ENCODE results near the gene FARS2.

DNA sequence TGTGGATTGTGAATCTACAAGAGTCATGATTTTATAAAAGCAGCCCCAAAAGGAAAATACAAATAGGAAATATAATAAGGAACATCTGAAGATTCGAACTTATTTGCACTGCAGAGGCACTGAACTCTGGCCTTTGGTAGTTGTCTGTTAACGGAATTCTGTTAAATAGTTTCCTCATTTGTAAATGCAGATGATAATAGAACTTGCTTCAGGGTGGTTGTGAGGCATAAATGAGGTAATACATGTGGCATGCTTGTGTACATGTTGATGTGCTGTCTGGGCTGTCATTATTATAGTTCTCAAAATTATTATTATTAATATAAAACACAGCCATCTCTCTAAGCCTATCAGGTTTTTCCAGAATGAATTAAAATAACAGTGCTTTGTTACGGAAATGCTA lies 443.4 kb downstream of the FARS2 start:
- TF ChIP-seq, protein P1, sequence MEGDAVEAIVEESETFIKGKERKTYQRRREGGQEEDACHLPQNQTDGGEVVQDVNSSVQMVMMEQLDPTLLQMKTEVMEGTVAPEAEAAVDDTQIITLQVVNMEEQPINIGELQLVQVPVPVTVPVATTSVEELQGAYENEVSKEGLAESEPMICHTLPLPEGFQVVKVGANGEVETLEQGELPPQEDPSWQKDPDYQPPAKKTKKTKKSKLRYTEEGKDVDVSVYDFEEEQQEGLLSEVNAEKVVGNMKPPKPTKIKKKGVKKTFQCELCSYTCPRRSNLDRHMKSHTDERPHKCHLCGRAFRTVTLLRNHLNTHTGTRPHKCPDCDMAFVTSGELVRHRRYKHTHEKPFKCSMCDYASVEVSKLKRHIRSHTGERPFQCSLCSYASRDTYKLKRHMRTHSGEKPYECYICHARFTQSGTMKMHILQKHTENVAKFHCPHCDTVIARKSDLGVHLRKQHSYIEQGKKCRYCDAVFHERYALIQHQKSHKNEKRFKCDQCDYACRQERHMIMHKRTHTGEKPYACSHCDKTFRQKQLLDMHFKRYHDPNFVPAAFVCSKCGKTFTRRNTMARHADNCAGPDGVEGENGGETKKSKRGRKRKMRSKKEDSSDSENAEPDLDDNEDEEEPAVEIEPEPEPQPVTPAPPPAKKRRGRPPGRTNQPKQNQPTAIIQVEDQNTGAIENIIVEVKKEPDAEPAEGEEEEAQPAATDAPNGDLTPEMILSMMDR (conservative IDR thresholded peaks at IDR 0.05; ENCODE audit: low read depth, low read length): no peak
- TF ChIP-seq EZH2 (IDR thresholded peaks at IDR 0.05; ENCODE audit: borderline replicate concordance, low read depth, low read length, poor library complexity, severe bottlenecking): no peak

Data from A673 (cell line).